ENCODE measurements around the gene STK25.

The STK25 gene

DNA sequence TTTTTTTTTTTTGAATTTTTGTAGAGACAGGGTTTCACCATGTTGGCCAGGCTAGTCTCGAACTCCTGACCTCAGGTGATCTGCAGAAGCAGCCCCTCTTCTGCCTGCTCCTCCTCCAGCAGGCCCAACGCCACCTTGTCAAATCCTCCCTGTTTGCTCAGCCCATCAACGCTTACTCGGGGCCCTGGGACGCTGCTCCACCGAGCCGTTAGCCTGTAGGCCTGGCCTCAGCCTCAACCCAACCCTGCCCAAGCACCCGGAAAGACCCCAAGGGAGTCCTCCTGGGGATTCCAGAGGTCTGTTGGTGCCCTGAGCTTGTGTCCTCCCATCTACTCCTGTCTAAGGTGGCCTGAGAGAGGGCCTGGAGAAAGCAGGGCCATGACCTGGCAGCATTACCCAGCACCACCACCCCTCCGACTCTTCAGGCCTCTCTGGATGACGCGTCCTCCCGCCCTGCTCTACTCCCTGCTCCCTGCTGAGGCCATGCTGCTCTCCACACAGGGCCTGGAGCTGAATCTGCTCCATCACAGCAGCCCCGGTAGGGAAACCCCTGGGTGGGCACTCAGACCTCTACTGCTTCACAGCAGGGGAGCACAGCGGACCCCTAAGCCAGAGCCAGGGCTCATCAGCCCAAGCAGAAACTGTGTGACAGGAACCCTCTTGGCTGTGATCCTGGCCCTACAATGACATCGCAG, 3.2 kb downstream of the STK25 start:
- H3K27me3 Mint-ChIP-seq: no peaks in the 10 kb centered on the region
- peak overlapping the region; percentile 3 for H3K27ac Mint-ChIP-seq
- H3K36me3 Mint-ChIP-seq: peaks cover 15% of the 10 kb centered on the region
- no peak for ATAC-seq
- peaks cover 41% of the 10 kb centered on the region for H3K4me1 Mint-ChIP-seq
- no peak overlapping the region for H3K4me3 Mint-ChIP-seq
- H3K9me3 Mint-ChIP-seq: no peaks in the 10 kb centered on the region

DNA sequence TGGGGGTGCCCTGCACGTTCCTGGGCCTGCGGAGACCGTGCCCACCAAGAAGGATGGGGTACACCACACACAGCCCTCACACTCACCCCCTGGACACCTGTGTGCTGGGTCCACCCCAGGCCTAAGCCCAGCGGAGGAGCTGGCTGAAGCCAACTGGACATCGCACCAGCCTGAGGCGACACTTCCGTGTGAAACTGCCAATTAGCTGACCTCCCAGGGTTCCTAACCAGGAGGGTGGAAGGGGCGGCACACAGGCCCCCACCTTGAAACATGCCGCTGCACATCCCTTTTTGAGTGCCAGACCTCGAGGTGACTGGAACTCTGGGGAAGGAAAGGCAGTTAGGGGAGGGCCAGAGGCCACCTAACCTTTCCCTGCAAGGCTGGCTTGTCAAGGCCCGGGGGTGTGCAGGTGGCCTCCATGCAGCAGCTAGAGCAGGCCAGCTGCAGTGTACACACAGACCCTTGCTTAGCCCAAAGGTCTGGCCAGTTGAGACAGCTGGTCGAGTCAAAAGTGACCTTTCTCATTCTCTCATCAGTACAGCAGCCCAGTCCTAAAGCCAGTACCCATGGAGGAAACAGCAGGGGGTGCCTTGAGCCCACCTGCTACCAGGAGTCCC, 4.5 kb downstream of the STK25 start:
- H3K4me3 Mint-ChIP-seq: no peak overlapping the region
- H3K9me3 Mint-ChIP-seq: no peaks in the 10 kb centered on the region
- no peaks in the 10 kb centered on the region for H3K27me3 Mint-ChIP-seq
- no peak overlapping the region for H3K27ac Mint-ChIP-seq
- peaks cover 32% of the 10 kb centered on the region for H3K4me1 Mint-ChIP-seq
- peaks cover 25% of the 10 kb centered on the region for H3K36me3 Mint-ChIP-seq
- ATAC-seq: no peak

- Mint-ChIP-seq H3K27me3 (no peaks in the 10 kb centered on the region), H3K4me3 (no peak overlapping the region), H3K4me1 (peaks cover 26% of the 10 kb centered on the region), H3K27ac (no peak overlapping the region), H3K9me3 (no peaks in the 10 kb centered on the region), H3K36me3 (peaks cover 36% of the 10 kb centered on the region)
- no peak for ATAC-seq
These were observed 6.1 kb downstream of the STK25 start for GRCh38 chr2:241502281-241502680.

- H3K27ac Mint-ChIP-seq: no peak overlapping the region
- no peak overlapping the region for H3K4me3 Mint-ChIP-seq
- no peak for ATAC-seq
- no peaks in the 10 kb centered on the region for H3K9me3 Mint-ChIP-seq
- H3K27me3 Mint-ChIP-seq: no peaks in the 10 kb centered on the region
- H3K36me3 Mint-ChIP-seq: peaks cover 40% of the 10 kb centered on the region
- H3K4me1 Mint-ChIP-seq: peaks cover 18% of the 10 kb centered on the region
These were observed 6.8 kb downstream of the STK25 start for GRCh38 chr2:241501551-241501950.

DNA sequence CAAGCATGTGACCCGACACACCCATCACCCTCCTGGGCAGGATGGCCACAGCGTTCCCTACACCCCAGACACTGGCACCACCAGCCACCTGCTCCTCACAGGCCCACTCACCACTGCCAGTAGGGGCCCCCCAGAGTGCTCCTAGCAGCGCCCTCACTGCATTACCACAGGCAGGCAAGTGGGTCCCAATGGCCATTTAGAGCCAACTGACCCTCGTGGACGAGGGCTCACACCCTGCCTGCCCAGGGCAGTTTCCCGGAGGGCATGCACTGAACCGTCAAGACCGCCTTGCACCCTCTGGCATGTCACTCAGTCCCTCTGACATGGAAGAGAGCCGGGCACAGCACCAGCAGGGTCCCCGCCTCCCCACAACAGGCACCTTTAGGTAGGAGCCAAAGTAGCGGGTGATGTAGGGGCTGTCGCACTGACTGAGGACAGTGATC, 7.3 kb downstream of the STK25 start:
- Mint-ChIP-seq H3K27ac (no peak overlapping the region), H3K27me3 (no peaks in the 10 kb centered on the region), H3K4me3 (no peak overlapping the region), H3K36me3 (peaks cover 45% of the 10 kb centered on the region), H3K9me3 (no peaks in the 10 kb centered on the region), H3K4me1 (peaks cover 14% of the 10 kb centered on the region)
- ATAC-seq: no peak

DNA sequence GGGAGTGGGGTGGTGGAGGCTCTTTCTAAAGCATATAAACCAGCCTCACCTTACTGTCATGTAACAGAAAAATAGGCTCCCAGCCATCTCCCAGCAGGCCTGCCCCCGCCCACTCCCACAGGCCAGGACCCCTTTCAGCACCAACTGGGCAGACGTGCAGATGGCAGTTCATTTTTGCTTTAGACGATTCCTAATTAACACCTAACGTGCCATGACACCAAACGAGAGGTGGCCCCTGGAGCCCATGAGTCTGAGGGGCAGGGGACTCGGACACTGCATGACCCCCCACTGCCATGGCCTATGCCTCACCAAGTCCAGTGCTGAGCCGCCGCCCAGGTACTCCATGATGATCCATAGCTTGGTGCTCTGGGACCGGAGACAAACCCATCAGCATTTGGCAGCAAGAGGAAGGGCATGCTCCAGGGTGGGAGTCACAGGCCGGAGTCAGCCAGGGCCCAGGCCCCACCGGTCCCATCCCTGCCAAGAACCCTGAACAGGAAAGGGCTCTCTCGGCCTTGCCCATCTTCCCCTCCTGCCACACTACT, 7.9 kb downstream of the STK25 start:
- Mint-ChIP-seq H3K36me3 (peaks cover 45% of the 10 kb centered on the region), H3K4me1 (peaks cover 11% of the 10 kb centered on the region), H3K27ac (no peak overlapping the region), H3K9me3 (no peaks in the 10 kb centered on the region), H3K27me3 (no peaks in the 10 kb centered on the region), H3K4me3 (no peak overlapping the region)
- ATAC-seq: no peak

GRCh38 chr2:241500016-241500415, 8.4 kb downstream of the STK25 start:
- no peak for ATAC-seq
- no peak overlapping the region for H3K4me3 Mint-ChIP-seq
- no peaks in the 10 kb centered on the region for H3K27me3 Mint-ChIP-seq
- peaks cover 49% of the 10 kb centered on the region for H3K36me3 Mint-ChIP-seq
- H3K27ac Mint-ChIP-seq: no peak overlapping the region
- H3K4me1 Mint-ChIP-seq: peaks cover 6% of the 10 kb centered on the region
- H3K9me3 Mint-ChIP-seq: no peaks in the 10 kb centered on the region

DNA sequence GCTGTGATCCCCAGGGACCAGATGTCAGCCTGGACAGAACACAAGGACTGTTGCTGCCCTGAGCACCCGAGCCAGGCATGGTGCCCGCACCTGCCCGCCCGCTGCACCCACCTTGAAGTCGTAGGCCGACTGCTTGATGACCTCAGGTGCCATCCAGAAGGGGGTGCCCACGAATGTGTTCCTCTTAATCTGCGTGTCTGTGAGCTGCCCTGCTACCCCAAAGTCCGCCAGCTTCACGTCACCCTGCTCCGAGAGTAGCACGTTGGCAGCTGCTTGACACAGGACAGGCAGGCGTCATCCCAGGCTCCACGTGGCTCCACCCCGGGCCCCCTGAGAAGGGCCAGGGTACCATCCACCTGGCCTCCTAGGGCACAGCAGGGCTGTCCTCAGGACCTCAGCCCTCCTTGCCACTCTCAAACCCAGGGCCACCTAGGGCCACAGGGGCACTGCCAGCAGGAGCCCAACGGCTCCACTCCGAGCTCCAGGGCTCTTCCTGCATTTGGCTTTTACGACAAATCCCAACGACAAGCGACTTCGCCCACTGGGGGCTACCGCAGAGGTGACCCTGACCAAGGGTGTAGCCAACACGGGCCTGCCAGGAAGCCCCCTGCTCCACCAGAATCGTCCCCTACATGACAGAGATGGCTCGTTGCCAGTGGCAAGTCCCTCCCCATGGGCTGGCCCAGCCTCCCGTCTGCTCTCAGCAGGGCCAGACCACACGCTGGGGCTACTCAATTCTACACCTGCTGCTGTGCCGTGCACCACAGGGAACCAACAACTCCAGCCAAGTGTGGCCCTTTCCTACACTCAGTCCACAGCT, 9.0 kb downstream of the STK25 start:
- no peak for ATAC-seq
- no peaks in the 10 kb centered on the region for H3K4me1 Mint-ChIP-seq

DNA sequence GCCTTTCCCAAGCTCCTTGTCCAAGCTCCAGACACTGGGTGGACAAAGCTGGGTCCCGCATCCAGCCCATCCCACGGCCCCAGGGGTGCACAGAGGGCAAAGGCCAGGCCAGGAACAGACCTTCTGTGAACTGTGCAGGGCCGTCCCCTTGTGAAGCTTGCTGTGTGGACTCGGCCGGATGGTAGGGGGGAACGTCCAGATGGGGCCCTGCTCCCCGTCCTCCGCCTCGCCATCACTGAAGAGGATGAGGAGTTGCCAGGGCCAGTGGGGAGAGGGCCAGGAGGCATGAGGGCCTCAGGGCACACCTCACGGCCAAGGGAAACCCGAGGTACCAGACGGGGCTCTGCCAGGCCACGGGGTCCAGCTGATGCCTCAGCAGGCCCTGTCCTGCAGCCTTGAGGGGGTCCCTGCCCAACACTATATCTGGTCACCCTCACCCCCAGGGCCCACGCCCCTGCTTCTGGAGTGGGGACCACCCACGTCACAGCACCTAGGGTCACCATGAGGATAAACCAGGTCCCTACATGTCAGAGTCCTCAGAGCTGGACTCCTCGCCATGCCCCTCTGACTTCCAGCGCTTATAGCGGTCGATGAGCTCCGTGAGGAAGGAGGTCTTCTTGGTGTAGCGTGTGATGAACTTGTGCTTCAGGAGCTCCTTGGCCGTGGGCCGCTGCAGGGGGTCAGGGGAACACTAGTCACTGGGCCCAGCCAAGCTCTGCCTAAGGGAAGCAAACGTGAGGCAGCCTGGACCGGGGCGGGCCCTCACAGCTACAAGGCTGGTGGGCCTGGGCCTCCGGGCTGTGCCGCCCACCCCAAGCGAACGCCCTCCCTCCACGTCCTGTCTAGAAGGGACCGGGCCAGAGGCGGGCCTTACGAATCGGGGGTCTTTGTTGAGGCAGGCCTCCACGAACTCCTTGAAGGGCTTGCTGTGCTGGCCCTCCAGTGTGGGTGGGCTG, 10.0 kb downstream of the STK25 start:
- no peak overlapping the region for H3K27ac Mint-ChIP-seq
- H3K4me3 Mint-ChIP-seq: no peak overlapping the region
- peaks cover 62% of the 10 kb centered on the region for H3K36me3 Mint-ChIP-seq
- H3K4me1 Mint-ChIP-seq: no peaks in the 10 kb centered on the region
- ATAC-seq: no peak
- H3K9me3 Mint-ChIP-seq: no peaks in the 10 kb centered on the region
- no peaks in the 10 kb centered on the region for H3K27me3 Mint-ChIP-seq

More for the DNA sequence above, 9.0 kb downstream of the STK25 start:
- Mint-ChIP-seq H3K9me3 (no peaks in the 10 kb centered on the region), H3K27ac (no peak overlapping the region), H3K27me3 (no peaks in the 10 kb centered on the region), H3K4me3 (no peak overlapping the region), H3K36me3 (peaks cover 53% of the 10 kb centered on the region)

DNA sequence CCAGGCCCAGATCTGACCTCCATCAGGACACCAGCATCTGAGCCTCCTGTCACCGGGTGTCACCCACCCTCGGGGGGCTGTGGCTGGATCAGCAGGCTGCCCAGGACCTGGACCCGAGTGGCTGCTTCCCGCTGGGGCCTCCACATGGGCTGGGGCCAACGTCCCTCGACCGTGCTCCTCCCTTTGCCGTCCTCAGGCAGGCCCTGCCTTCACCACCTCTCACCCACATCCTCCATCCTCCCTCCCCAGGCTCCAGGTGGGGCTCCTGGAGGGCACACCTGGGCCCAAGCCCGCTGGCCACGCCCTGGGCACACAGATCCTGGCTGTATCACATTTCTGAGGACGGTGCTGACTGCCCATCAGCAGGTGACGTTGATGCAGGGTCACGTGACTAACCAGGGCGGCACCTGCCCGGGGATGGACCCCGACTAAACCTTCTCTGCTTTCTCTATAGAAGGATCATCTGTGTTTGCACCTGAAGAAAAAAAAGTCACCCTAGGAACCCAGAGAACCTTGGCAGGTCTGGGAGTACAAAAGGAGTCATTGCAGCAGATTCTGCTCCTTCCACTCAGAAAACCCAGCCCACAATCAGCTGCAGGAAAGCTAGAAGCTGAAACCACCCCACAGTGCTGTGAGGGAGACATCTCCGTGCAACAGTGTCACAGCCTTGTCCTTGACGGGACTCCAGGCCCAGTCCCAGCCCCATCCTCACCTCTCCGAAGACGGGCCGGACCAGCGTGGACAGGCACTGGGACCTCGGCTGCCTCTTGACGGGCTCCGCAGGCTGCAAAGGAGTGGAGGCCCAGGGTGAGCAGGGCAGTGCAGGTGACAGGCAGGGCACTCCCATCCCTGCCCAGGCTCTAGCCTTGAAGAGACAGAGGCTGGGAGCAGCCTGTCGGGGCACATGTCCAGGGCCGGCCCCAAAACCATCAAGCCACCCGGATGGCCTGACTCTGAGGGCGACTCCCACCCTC, 11.2 kb downstream of the STK25 start:
- no peak for ATAC-seq
- no peaks in the 10 kb centered on the region for H3K27me3 Mint-ChIP-seq
- H3K36me3 Mint-ChIP-seq: peaks cover 66% of the 10 kb centered on the region
- no peaks in the 10 kb centered on the region for H3K4me1 Mint-ChIP-seq
- no peak overlapping the region for H3K4me3 Mint-ChIP-seq
- no peak overlapping the region for H3K27ac Mint-ChIP-seq
- H3K9me3 Mint-ChIP-seq: no peaks in the 10 kb centered on the region

DNA sequence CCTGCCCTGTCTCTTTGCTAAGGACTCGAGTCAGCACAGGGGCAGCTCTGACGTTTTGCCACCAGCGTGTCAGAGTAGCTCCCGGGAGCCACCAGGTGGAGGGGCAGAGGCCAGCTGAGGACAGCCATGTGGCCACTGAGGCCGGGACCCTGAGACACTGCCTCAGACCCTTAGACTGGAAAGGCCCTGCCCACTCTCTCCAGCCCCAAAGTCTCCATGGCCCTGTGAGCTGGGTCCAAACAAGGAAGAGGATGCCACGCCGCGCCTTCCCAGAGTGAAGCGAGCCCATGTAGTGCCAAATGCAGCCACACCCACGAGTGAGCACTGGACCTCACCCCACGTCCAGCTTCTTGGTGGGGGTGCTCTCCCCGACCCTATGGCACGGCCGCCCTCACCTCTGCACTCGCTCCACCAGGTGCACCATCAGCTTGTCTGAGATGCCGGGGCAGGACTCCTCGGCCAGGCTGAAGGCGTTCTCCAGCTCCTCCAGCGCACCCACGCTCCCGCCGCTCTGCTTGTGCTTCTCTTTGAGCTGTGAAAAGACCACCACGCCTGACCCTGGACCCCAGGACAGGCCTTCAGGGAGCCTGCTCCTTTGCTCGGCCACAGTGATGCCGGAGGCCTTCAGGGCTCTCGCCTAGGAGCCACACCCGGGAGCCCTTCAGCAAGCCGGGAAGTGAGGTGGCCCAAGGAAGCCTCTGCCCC, 12.2 kb downstream of the STK25 start:
- Mint-ChIP-seq H3K36me3 (peaks cover 60% of the 10 kb centered on the region), H3K9me3 (no peaks in the 10 kb centered on the region), H3K4me1 (no peaks in the 10 kb centered on the region), H3K27ac (no peak overlapping the region), H3K4me3 (no peak overlapping the region), H3K27me3 (no peaks in the 10 kb centered on the region)
- ATAC-seq: no peak

DNA sequence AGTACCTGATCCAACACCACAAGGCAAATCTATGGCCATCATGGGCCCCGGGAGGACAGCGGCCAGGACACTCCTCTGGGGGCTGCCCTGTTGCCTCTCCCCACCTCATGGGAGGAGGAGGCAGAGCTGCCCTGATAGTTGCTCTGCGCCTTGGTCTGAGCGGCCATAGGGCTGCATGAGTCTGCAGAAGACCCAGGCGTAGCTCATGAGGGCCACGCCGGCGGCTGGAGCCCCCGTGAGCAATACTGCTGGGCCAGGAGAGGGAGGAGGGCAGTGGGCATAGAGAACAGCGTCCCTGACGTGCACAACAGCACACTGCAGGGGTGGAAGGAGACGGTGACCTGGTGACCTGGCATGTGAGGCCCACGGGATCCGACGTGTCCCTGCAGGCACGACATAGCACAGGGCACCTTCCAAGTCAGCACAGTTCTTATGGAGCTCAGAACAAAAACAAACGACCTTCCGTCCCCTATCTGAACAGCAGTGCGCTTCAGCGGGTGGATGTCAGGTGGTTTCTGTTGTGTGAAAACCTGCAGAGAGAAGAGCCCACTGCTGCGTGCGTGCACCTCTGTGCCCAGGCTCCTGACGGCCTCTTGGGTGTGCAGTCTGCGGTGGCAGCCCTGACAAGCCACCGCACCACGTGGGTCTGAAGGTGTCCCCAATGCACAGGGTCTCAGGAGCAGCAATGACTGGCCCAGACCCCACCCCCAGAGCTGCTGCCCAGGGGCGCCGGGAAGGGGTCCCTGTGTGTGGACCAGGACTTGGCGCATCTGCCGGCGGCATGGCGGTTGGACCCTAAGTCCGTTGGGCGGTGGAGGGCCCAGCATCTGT, 13.0 kb downstream of the STK25 start:
- Mint-ChIP-seq H3K4me1 (no peaks in the 10 kb centered on the region), H3K4me3 (no peak overlapping the region), H3K9me3 (no peaks in the 10 kb centered on the region), H3K36me3 (peaks cover 59% of the 10 kb centered on the region), H3K27me3 (no peaks in the 10 kb centered on the region), H3K27ac (no peak overlapping the region)
- ATAC-seq: no peak

All from stimulated activated memory B cell treated with anti-CD40 and anti-IgM and Interleukin-4, amounts not matched to agents 10 μg/mL and 1 μg/mL and 100 μg/mL, for 72 hours (primary cell).